ENCODE measurements around the gene FAM161A.
"Not testable (repeated sequence)": the region's sequence is repeated elsewhere in the genome, so short reads cannot be mapped to it uniquely, and the experiment has no call there.

The FAM161A gene

GRCh38 chr2:61834893-61835292 lies 19.0 kb downstream of the FAM161A start:
- no peak for DNase-seq (ENCODE audit: low spot score)

GRCh38 chr2:61833971-61834370 lies 19.9 kb downstream of the FAM161A start:
- DNase-seq (ENCODE audit: low spot score), result no peak
- TF ChIP-seq CTCF (IDR thresholded peaks at IDR 0.05), result no peak
- Histone ChIP-seq H3K4me3 (no peak overlapping the region), H3K27ac (no peak overlapping the region)

More at GRCh38 chr2:61834893-61835292, 19.0 kb downstream of the FAM161A start:
- no peak overlapping the region for H3K27ac ChIP-seq
- no peak overlapping the region for H3K4me3 ChIP-seq
- TF ChIP-seq CTCF (IDR thresholded peaks at IDR 0.05), result no peak

GRCh38 chr2:61832183-61832841 lies 21.5 kb downstream of the FAM161A start:
- Histone ChIP-seq H3K4me3 (no peak overlapping the region), H3K27ac (no peak overlapping the region)
- DNase-seq (ENCODE audit: low spot score), result no peak
- TF ChIP-seq CTCF (IDR thresholded peaks at IDR 0.05), result no peak

- Histone ChIP-seq H3K4me3 (no peak overlapping the region), H3K27ac (no peak overlapping the region)
- no peak for TF ChIP-seq CTCF (IDR thresholded peaks at IDR 0.05)
- no peak for DNase-seq (ENCODE audit: low spot score)
These were observed 31.6 kb downstream of the FAM161A start for GRCh38 chr2:61822255-61822654.

DNA sequence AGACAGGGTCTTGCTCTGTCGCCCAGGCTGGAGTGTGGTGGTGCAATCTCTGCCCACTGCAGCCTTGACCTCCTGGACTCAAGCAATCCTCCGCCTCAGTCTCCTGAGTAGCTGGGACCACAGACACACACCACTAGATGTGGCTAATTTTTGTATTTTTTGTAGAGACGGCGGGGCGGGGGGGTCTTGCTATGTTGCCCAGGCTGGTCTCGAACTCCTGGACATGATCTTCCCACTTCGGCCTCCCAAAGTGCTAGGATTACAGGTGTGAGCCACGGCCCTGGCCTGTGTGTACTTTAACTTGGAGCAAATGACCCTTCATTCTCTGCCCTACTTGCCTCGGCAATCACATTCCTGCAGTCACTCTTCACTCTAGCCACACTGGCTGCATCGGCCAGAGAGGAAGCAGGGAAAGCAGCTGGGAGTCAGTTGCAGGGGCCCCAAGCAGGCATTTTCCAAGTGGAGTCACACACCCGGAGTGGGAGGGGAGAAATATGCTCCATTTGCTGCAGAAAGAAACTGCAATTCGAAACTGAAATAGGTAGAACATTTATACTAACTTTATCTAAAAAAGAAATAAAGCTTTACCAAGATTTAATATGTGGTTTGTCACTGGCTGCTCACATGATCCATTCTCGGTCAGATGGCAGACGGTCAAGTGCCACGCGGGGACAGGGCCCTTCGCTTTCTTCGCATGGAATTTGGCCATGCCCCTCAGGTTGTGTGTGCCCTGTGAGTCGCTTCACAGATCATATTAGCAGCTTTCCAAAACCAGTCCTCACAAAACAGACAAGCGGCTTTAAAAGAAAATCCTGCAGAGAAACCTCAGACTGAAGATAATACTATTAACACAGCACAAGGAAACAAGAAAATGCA lies 37.1 kb downstream of the FAM161A start:
- H3K4me3 ChIP-seq, result no peak overlapping the region
- no peak overlapping the region for H3K27ac ChIP-seq
- no peak for TF ChIP-seq CTCF (IDR thresholded peaks at IDR 0.05)
- peak; percentile 17 for DNase-seq (ENCODE audit: low spot score)

GRCh38 chr2:61814539-61815160 lies 39.2 kb downstream of the FAM161A start:
- Histone ChIP-seq H3K4me3 (no peak overlapping the region), H3K27ac (no peak overlapping the region)
- DNase-seq (ENCODE audit: low spot score), result no peak
- TF ChIP-seq CTCF (IDR thresholded peaks at IDR 0.05), result no peak

- DNase-seq (ENCODE audit: low spot score); H3K4me3 ChIP-seq; H3K27ac ChIP-seq: not testable (repeated sequence)
These were observed 40.5 kb downstream of the FAM161A start for GRCh38 chr2:61813314-61813713.
